ENCODE results near the gene RFX6. TPM values are rescaled to one million over a fixed set of nuclear protein-coding genes. Genes with fewer than 3 reads are reported as not detected.

The RFX6 gene
- total RNA-seq, 2 experiments from 2014 or later: not detected

DNA sequence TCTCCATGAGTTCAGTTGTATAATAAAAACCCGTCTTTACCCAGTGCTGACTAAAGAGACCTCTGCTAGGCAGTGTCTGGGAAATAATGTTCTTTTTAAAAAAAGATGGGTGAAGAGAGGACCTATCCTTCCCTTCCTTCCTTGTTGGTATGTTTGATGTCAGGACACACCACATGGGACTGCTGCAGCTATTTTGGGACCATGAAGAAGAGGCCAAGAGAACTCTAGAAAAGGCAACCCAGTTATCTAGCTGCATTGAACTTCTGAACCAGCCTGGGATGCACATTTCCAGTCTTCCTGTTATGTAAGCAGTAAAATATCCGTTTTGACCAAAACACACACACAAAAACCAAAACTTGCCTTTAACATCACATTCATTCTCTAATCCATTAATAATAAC is 77.3 kb downstream of the RFX6 start:
- intact Hi-C loops (cut with DNase I, micrococcal nuclease): no loop called here
- POLR2A ChIA-PET: no interaction called here
- H3K4me1 Mint-ChIP-seq (ENCODE audit: low read depth): no peaks in the 10 kb centered on the region
- no peak overlapping the region for H3K4me3 Mint-ChIP-seq
- H3K9me3 ChIP-seq (ENCODE audit: control insufficient read depth in 1 of 2, insufficient read depth in 1 of 2, low read length in 2 of 2): no peaks in the 10 kb centered on the region
- H3K27me3 ChIP-seq (ENCODE audit: control insufficient read depth in 1 of 2, insufficient read depth in 2 of 2, low read length in 2 of 2): no peaks in the 10 kb centered on the region
- H3K27ac Mint-ChIP-seq: no peak overlapping the region
- H3K36me3 ChIP-seq (ENCODE audit: insufficient read depth, low read length): no peaks in the 10 kb centered on the region
- peaks cover 8% of the 10 kb centered on the region for H3K27me3 Mint-ChIP-seq
- TF ChIP-seq, protein P1, sequence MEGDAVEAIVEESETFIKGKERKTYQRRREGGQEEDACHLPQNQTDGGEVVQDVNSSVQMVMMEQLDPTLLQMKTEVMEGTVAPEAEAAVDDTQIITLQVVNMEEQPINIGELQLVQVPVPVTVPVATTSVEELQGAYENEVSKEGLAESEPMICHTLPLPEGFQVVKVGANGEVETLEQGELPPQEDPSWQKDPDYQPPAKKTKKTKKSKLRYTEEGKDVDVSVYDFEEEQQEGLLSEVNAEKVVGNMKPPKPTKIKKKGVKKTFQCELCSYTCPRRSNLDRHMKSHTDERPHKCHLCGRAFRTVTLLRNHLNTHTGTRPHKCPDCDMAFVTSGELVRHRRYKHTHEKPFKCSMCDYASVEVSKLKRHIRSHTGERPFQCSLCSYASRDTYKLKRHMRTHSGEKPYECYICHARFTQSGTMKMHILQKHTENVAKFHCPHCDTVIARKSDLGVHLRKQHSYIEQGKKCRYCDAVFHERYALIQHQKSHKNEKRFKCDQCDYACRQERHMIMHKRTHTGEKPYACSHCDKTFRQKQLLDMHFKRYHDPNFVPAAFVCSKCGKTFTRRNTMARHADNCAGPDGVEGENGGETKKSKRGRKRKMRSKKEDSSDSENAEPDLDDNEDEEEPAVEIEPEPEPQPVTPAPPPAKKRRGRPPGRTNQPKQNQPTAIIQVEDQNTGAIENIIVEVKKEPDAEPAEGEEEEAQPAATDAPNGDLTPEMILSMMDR (IDR thresholded peaks at IDR 0.05): no peak
- ATAC-seq (ENCODE audit: poor library complexity): no peak
- no peak overlapping the region for H3K4me3 ChIP-seq (ENCODE audit: low read length)
- H3K27ac ChIP-seq (ENCODE audit: low read depth in 1 of 2, low read length in 2 of 2): no peak overlapping the region
- no peak for DNase-seq
- CTCF ChIA-PET: no interaction called here
- no peaks in the 10 kb centered on the region for H3K36me3 Mint-ChIP-seq (ENCODE audit: low read depth)
- H3K9me3 Mint-ChIP-seq: no peaks in the 10 kb centered on the region
- H3K4me1 ChIP-seq (ENCODE audit: insufficient read depth, low read length): no peaks in the 10 kb centered on the region

DNA sequence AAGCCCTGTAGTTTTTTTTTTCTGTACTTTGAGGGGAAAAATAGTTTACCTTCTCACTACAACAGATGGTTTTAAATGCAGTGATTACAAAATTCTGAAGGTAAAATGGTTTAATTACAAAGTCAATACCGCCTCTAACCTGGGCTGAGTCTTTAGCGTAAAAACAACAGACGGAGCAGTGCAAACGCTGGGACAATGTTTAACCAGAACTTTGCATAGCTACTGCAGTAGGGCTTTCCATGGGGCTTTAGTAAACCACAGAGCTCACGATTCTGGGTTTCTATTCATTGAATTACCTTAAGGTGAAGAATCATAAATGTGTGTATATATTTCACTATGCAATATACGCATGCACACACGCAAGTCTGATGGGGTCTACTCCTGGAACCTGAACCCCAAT is 77.9 kb downstream of the RFX6 start:
- H3K27ac Mint-ChIP-seq: no peak overlapping the region
- POLR2A ChIA-PET: no interaction called here
- TF ChIP-seq, protein P1 (IDR thresholded peaks at IDR 0.05): no peak

DNA sequence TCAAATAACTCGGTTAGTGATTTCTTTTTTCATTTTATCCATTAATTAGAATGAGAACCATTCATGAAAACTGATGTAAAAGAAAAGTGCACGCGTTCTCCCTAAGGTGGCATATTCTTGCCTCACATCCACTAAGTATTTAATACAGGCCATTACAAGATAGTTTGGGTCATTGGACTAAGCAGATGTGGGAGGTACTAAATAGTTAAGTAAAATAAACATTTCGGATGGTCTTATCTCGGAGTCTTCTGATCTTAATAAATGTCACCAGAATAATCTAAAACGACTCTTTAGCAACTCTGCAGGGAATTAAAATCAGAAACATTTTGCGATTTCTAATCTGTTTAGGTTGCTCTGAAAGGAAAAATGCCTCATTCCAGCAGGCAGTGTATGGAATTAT is 78.7 kb downstream of the RFX6 start:
- ATAC-seq (ENCODE audit: poor library complexity) (no peak), DNase-seq (no peak)
- no peaks in the 10 kb centered on the region for H3K4me1 Mint-ChIP-seq (ENCODE audit: low read depth)
- H3K36me3 Mint-ChIP-seq (ENCODE audit: low read depth): no peaks in the 10 kb centered on the region
- H3K9me3 ChIP-seq (ENCODE audit: control insufficient read depth in 1 of 2, insufficient read depth in 1 of 2, low read length in 2 of 2): no peaks in the 10 kb centered on the region
- H3K27me3 Mint-ChIP-seq: peaks cover 8% of the 10 kb centered on the region
- H3K27ac Mint-ChIP-seq: no peak overlapping the region
- no peak overlapping the region for H3K4me3 ChIP-seq (ENCODE audit: low read length)
- intact Hi-C loops (cut with DNase I, micrococcal nuclease): no loop called here
- no peak overlapping the region for H3K27ac ChIP-seq (ENCODE audit: low read depth in 1 of 2, low read length in 2 of 2)
- H3K9me3 Mint-ChIP-seq: no peaks in the 10 kb centered on the region
- H3K4me1 ChIP-seq (ENCODE audit: insufficient read depth, low read length): no peaks in the 10 kb centered on the region
- H3K4me3 Mint-ChIP-seq: no peak overlapping the region
- H3K36me3 ChIP-seq (ENCODE audit: insufficient read depth, low read length): no peaks in the 10 kb centered on the region
- no peaks in the 10 kb centered on the region for H3K27me3 ChIP-seq (ENCODE audit: control insufficient read depth in 1 of 2, insufficient read depth in 2 of 2, low read length in 2 of 2)
- CTCF ChIA-PET: interaction anchor here (0.9 kb wide), 1 partner anchor 8 kb away, joined by 3 read pairs; no protein-coding TSS in a partner anchor
- TF ChIP-seq, protein P1 (IDR thresholded peaks at IDR 0.05): no peak
- POLR2A ChIA-PET: no interaction called here

More for the DNA sequence above, 77.9 kb downstream of the RFX6 start:
- Mint-ChIP-seq H3K4me1 (ENCODE audit: low read depth) (no peaks in the 10 kb centered on the region), H3K4me3 (no peak overlapping the region), H3K27me3 (peaks cover 8% of the 10 kb centered on the region), H3K9me3 (no peaks in the 10 kb centered on the region), H3K36me3 (ENCODE audit: low read depth) (no peaks in the 10 kb centered on the region)
- ATAC-seq (ENCODE audit: poor library complexity) (no peak), DNase-seq (no peak)
- H3K27ac ChIP-seq (ENCODE audit: low read depth in 1 of 2, low read length in 2 of 2): no peak overlapping the region
- intact Hi-C loops (cut with DNase I, micrococcal nuclease): no loop called here
- no peaks in the 10 kb centered on the region for H3K9me3 ChIP-seq (ENCODE audit: control insufficient read depth in 1 of 2, insufficient read depth in 1 of 2, low read length in 2 of 2)
- H3K4me1 ChIP-seq (ENCODE audit: insufficient read depth, low read length): no peaks in the 10 kb centered on the region
- H3K36me3 ChIP-seq (ENCODE audit: insufficient read depth, low read length): no peaks in the 10 kb centered on the region
- no peaks in the 10 kb centered on the region for H3K27me3 ChIP-seq (ENCODE audit: control insufficient read depth in 1 of 2, insufficient read depth in 2 of 2, low read length in 2 of 2)
- CTCF ChIA-PET: interaction anchor here (0.9 kb wide), 1 partner anchor 9 kb away, joined by 3 read pairs; no protein-coding TSS in a partner anchor
- no peak overlapping the region for H3K4me3 ChIP-seq (ENCODE audit: low read length)
